ENCODE data around the gene CDC14B.

The CDC14B gene

DNA sequence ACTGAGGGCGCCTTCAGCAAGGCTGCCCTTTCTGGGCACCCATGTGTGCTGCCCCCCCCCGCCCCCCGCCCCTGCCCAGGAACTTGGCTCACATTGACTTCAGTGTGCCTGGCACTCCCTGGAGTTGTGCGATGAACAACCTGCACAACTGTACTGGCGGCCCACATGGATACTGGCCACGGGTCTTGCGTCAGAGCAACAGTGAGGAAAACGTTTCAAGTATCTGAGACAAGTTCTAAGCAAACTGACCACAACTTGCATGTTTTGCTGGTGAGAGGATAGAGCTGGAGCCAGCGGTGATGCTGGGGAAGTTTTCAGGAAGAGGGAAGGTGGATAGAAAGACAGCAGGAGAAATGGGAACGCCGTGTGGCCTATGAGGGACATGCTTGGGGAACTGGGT, 124.3 kb downstream of the CDC14B start:
- Histone ChIP-seq H3K9me2 (replicated peaks; ENCODE audit: insufficient read depth, low read length) (no peaks in the 10 kb centered on the region), H3K27me3 (replicated peaks; ENCODE audit: insufficient read depth, low read length) (no peaks in the 10 kb centered on the region), H3K4me3 (ENCODE audit: low read length) (no peak overlapping the region), H4K20me1 (ENCODE audit: insufficient read depth, low read length) (no peaks in the 10 kb centered on the region), H3K4me1 (ENCODE audit: low read length) (no peaks in the 10 kb centered on the region), H3F3A (ENCODE audit: insufficient read depth, low read length) (no peaks in the 10 kb centered on the region), H3K9ac (ENCODE audit: low read length) (no peak overlapping the region), H3K9me3 (replicated peaks; ENCODE audit: insufficient read depth, low read length) (no peaks in the 10 kb centered on the region), H3K4me2 (ENCODE audit: low read depth, low read length) (no peak overlapping the region), H2AFZ (ENCODE audit: low read length) (no peak overlapping the region), H3K27ac (ENCODE audit: low read length) (no peak overlapping the region), H3K36me3 (replicated peaks; ENCODE audit: insufficient read depth, low read length) (no peaks in the 10 kb centered on the region), H3K79me2 (ENCODE audit: low read length) (no peaks in the 10 kb centered on the region)
- no peak for DNase-seq
- TF ChIP-seq, protein P1, sequence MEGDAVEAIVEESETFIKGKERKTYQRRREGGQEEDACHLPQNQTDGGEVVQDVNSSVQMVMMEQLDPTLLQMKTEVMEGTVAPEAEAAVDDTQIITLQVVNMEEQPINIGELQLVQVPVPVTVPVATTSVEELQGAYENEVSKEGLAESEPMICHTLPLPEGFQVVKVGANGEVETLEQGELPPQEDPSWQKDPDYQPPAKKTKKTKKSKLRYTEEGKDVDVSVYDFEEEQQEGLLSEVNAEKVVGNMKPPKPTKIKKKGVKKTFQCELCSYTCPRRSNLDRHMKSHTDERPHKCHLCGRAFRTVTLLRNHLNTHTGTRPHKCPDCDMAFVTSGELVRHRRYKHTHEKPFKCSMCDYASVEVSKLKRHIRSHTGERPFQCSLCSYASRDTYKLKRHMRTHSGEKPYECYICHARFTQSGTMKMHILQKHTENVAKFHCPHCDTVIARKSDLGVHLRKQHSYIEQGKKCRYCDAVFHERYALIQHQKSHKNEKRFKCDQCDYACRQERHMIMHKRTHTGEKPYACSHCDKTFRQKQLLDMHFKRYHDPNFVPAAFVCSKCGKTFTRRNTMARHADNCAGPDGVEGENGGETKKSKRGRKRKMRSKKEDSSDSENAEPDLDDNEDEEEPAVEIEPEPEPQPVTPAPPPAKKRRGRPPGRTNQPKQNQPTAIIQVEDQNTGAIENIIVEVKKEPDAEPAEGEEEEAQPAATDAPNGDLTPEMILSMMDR (IDR thresholded peaks at IDR 0.05; ENCODE audit: low read length): no peak
- TF ChIP-seq EZH2phosphoT487 (IDR thresholded peaks at IDR 0.05; ENCODE audit: low read length) (no peak), EZH2 (optimal IDR thresholded peaks at IDR 0.05; ENCODE audit: low read depth, low read length) (no peak)

DNA sequence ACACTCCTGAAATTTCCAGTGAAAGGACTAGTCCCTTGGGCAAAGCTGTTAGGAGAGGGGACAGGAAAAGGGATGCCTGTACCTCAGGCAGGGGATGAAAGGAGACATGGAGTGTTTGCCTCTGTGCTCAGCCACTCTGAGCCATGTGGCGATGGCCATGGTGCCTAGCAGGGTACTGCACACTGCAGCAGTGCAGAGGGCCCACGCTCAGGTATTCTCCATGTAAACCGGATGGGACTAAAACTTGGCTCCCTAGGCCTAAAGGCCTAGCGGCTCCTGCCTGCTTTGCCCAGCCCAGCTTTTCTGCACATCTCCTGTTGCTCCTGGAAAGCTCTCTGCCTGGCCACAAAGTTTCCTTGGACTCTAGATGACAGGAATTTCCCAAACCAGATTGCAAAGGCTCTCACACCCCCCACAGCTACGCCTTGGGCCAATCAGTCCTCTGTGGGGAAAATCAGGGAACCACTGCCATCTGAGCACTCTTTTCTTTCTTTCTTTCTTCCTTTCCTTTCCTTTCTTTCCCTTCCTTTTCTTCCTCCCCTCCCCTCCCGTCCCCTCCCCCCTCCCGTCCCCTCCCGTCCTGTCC, 125.3 kb downstream of the CDC14B start:
- Histone ChIP-seq H3K9ac (ENCODE audit: low read length) (no peak overlapping the region), H3K4me3 (ENCODE audit: low read length) (no peak overlapping the region), H4K20me1 (ENCODE audit: insufficient read depth, low read length) (no peaks in the 10 kb centered on the region), H3K4me2 (ENCODE audit: low read depth, low read length) (no peak overlapping the region), H3K9me3 (replicated peaks; ENCODE audit: insufficient read depth, low read length) (no peaks in the 10 kb centered on the region), H3K36me3 (replicated peaks; ENCODE audit: insufficient read depth, low read length) (no peaks in the 10 kb centered on the region), H3K4me1 (ENCODE audit: low read length) (no peaks in the 10 kb centered on the region), H3K79me2 (ENCODE audit: low read length) (no peaks in the 10 kb centered on the region), H3K27me3 (replicated peaks; ENCODE audit: insufficient read depth, low read length) (no peaks in the 10 kb centered on the region), H2AFZ (ENCODE audit: low read length) (no peak overlapping the region), H3F3A (ENCODE audit: insufficient read depth, low read length) (no peaks in the 10 kb centered on the region), H3K9me2 (replicated peaks; ENCODE audit: insufficient read depth, low read length) (no peaks in the 10 kb centered on the region), H3K27ac (ENCODE audit: low read length) (no peak overlapping the region)
- no peak for TF ChIP-seq EZH2phosphoT487 (IDR thresholded peaks at IDR 0.05; ENCODE audit: low read length)
- TF ChIP-seq, protein P1 (IDR thresholded peaks at IDR 0.05; ENCODE audit: low read length): no peak
- TF ChIP-seq EZH2 (optimal IDR thresholded peaks at IDR 0.05; ENCODE audit: low read depth, low read length): no peak
- no peak for DNase-seq

DNA sequence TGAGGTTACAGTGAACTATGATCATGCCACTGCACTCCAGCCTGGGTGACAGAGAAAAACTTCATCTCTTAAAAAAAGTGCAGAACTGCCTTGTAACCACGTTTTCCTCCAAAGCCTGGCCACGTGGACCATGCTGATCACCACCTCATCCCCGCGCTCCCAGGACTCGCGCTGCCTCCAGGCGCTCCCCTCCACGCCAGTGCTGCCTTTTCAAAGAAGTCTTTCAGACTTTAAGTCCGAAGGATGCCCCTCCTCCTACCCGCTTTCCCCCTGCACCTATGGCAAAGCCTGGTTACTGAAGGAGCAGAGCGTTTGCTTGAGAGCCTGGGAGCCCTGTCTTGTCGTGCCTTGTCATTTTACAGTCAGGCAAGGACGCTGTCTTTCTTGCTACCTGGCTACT, 125.9 kb downstream of the CDC14B start:
- no peaks in the 10 kb centered on the region for H3F3A ChIP-seq (ENCODE audit: insufficient read depth, low read length)
- no peak overlapping the region for H3K4me3 ChIP-seq (ENCODE audit: low read length)
- no peaks in the 10 kb centered on the region for H3K9me3 ChIP-seq (replicated peaks; ENCODE audit: insufficient read depth, low read length)
- no peaks in the 10 kb centered on the region for H3K36me3 ChIP-seq (replicated peaks; ENCODE audit: insufficient read depth, low read length)
- DNase-seq: no peak
- H4K20me1 ChIP-seq (ENCODE audit: insufficient read depth, low read length): no peaks in the 10 kb centered on the region
- H2AFZ ChIP-seq (ENCODE audit: low read length): no peak overlapping the region
- no peaks in the 10 kb centered on the region for H3K4me1 ChIP-seq (ENCODE audit: low read length)
- H3K27ac ChIP-seq (ENCODE audit: low read length): no peak overlapping the region
- H3K9ac ChIP-seq (ENCODE audit: low read length): no peak overlapping the region
- H3K27me3 ChIP-seq (replicated peaks; ENCODE audit: insufficient read depth, low read length): no peaks in the 10 kb centered on the region
- H3K4me2 ChIP-seq (ENCODE audit: low read depth, low read length): no peak overlapping the region
- H3K79me2 ChIP-seq (ENCODE audit: low read length): no peaks in the 10 kb centered on the region
- H3K9me2 ChIP-seq (replicated peaks; ENCODE audit: insufficient read depth, low read length): no peaks in the 10 kb centered on the region
- TF ChIP-seq, protein P1 (IDR thresholded peaks at IDR 0.05; ENCODE audit: low read length): no peak
- TF ChIP-seq EZH2phosphoT487 (IDR thresholded peaks at IDR 0.05; ENCODE audit: low read length) (no peak), EZH2 (optimal IDR thresholded peaks at IDR 0.05; ENCODE audit: low read depth, low read length) (no peak)

Data from MM.1S (cell line).